D721Med (cell line): ENCODE results near the gene WFS1.

ENCODE experiments used
- DNase-seq: peaks from one replicate; pipeline ENCODE4 v3.0.0; 2011; ENCODE audit warnings: low spot score; ENCODE audit not compliant: insufficient read length
- FAIRE-seq: peaks from 2 replicates; lab custom pipeline; 2011; peaks lifted over from hg19 to GRCh38; lab: Jason Lieb, UNC
- CTCF ChIP-seq: IDR thresholded peaks from 2 replicates; pipeline ENCODE4 v1.5.1; 2012; ENCODE audit warnings: mild to moderate bottlenecking, control low read depth; ENCODE audit not compliant: insufficient read depth; ENCODE audit errors: missing control alignments

Gene WFS1

GRCh38 chr4:6275351-6275750, 5.7 kb downstream of the WFS1 start:
- DNase-seq (no peak), FAIRE-seq (no peak)
- no peak for TF ChIP-seq CTCF

- FAIRE-seq (no peak), DNase-seq (no peak)
- no peak for TF ChIP-seq CTCF
Observed at GRCh38 chr4:6275898-6276806, 6.5 kb downstream of the WFS1 start.

- DNase-seq = no peak
- no peak for FAIRE-seq
Observed at GRCh38 chr4:6277139-6277802, 7.6 kb downstream of the WFS1 start.

GRCh38 chr4:6277935-6278800, 8.5 kb downstream of the WFS1 start:
- FAIRE-seq (no peak), DNase-seq (no peak)
- TF ChIP-seq CTCF = no peak

More at GRCh38 chr4:6277139-6277802, 7.6 kb downstream of the WFS1 start:
- no peak for TF ChIP-seq CTCF

- FAIRE-seq = no peak
- no peak for DNase-seq
- TF ChIP-seq CTCF = no peak
Observed at GRCh38 chr4:6278801-6279197, 9.1 kb downstream of the WFS1 start.

- FAIRE-seq (no peak), DNase-seq (no peak)
- no peak for TF ChIP-seq CTCF
Observed at GRCh38 chr4:6279582-6280289, 10.1 kb downstream of the WFS1 start.
